SU-DHL-6 (cell line): ENCODE data around the gene RHOG.

Experiments used
- H2AFZ ChIP-seq: fragments of 200-600 bp; sonication (generic); 2 replicates; pipeline ENCODE4 v1.6.1; 2014; ENCODE audit warnings: low read depth, mild to moderate bottlenecking, moderate library complexity, mixed read lengths, antibody characterized with exemption, low read length; ENCODE audit not compliant: severe bottlenecking
- H3F3A ChIP-seq: fragments of 200-600 bp; shearing (Covaris generic); 2 replicates; pipeline ENCODE4 v1.6.0; 2016; ENCODE audit warnings: antibody characterized with exemption, mild to moderate bottlenecking; ENCODE audit not compliant: insufficient read depth
- H3K27ac ChIP-seq: fragments of 200-600 bp; sonication (generic); 2 replicates; pipeline ENCODE4 v1.5.1; 2016; ENCODE audit warnings: low read depth, mild to moderate bottlenecking, low read length, moderate library complexity, mixed read lengths
- H3K27me3 ChIP-seq: fragments of 200-600 bp; sonication (generic), shearing (Covaris generic); 2 replicates; pipeline ENCODE4 v1.6.0; 2014; ENCODE audit warnings: mild to moderate bottlenecking, low read length
- H3K36me3 ChIP-seq: fragments of 200-600 bp; sonication (generic); 2 replicates; pipeline ENCODE4 v1.6.1; 2014; ENCODE audit warnings: mild to moderate bottlenecking, low read length, mixed read lengths
- H3K4me2 ChIP-seq: fragments of 300-600, 200-600 bp; shearing (Covaris generic), sonication (generic); 2 replicates; pipeline ENCODE4 v1.6.0; 2014; ENCODE audit warnings: low read length, low read depth, mild to moderate bottlenecking; ENCODE audit not compliant: poor library complexity, severe bottlenecking
- H3K4me3 ChIP-seq: fragments of 200-600 bp; sonication (generic); 2 replicates; pipeline ENCODE4 v1.5.1; 2014; ENCODE audit warnings: antibody characterized with exemption, low read length, mild to moderate bottlenecking, mixed read lengths; ENCODE audit not compliant: insufficient read depth, poor library complexity, severe bottlenecking
- H3K79me2 ChIP-seq: fragments of 200-600 bp; sonication (generic); 2 replicates; pipeline ENCODE4 v1.6.1; 2014; ENCODE audit warnings: mild to moderate bottlenecking, low read length, moderate library complexity; ENCODE audit not compliant: insufficient read depth
- H3K9ac ChIP-seq: fragments of 200-600 bp; sonication (generic); 2 replicates; pipeline ENCODE4 v1.7.0; 2014; ENCODE audit warnings: mild to moderate bottlenecking, low read length
- H3K9me2 ChIP-seq: fragments of 200-600 bp; sonication (generic); replicated peaks from 2 replicates; pipeline ENCODE4 v1.6.1; 2014; ENCODE audit warnings: low read length; ENCODE audit not compliant: insufficient read depth
- H3K9me3 ChIP-seq: fragments of 200-600 bp; sonication (generic); 2 replicates; pipeline ENCODE4 v1.6.1; 2014; ENCODE audit warnings: low read length, mixed read lengths; ENCODE audit not compliant: insufficient read depth
- H4K20me1 ChIP-seq: fragments of 200-600 bp; sonication (generic); 2 replicates; pipeline ENCODE4 v1.6.1; 2014; ENCODE audit warnings: low read depth, mild to moderate bottlenecking, antibody characterized with exemption, low read length, moderate library complexity, mixed read lengths
- EZH2phosphoT487 ChIP-seq: fragments of 200-600 bp; sonication (generic), shearing (Covaris generic); conservative IDR thresholded peaks from 2 replicates; pipeline ENCODE4 v1.6.1; 2018; ENCODE audit warnings: mild to moderate bottlenecking, antibody characterized with exemption, low read length, moderate library complexity, mixed read lengths
- TF ChIP-seq, protein P1 (sequence below): fragments of 200-600 bp; sonication (generic); IDR thresholded peaks from one replicate; pipeline ENCODE4 v1.5.1; 2017; ENCODE audit warnings: antibody characterized with exemption, mild to moderate bottlenecking, low read length, moderate library complexity; ENCODE audit not compliant: insufficient read depth, poor library complexity, severe bottlenecking

RHOG gene

GRCh38 chr11:3825473-3826154, 15.1 kb downstream of the RHOG start:
- Histone ChIP-seq H3K27ac (no peak overlapping the region), H3K9me2 (no peaks in the 10 kb centered on the region), H3K9me3 (no peaks in the 10 kb centered on the region), H4K20me1 (no peaks in the 10 kb centered on the region), H3F3A (peaks cover 8% of the 10 kb centered on the region; the same call in 1 of the 2 replicates), H3K36me3 (0 out of 2 replicates have a peak, but pooled peaks cover 2% of the 10 kb centered on the region), H3K9ac (no peak overlapping the region), H3K27me3 (no peaks in the 10 kb centered on the region), H3K4me2 (no peak overlapping the region), H3K79me2 (peaks cover 9% of the 10 kb centered on the region; the same call in 1 of the 2 replicates), H2AFZ (no peak overlapping the region), H3K4me3 (no peak overlapping the region)
- no peak for TF ChIP-seq EZH2phosphoT487
- TF ChIP-seq, protein P1, sequence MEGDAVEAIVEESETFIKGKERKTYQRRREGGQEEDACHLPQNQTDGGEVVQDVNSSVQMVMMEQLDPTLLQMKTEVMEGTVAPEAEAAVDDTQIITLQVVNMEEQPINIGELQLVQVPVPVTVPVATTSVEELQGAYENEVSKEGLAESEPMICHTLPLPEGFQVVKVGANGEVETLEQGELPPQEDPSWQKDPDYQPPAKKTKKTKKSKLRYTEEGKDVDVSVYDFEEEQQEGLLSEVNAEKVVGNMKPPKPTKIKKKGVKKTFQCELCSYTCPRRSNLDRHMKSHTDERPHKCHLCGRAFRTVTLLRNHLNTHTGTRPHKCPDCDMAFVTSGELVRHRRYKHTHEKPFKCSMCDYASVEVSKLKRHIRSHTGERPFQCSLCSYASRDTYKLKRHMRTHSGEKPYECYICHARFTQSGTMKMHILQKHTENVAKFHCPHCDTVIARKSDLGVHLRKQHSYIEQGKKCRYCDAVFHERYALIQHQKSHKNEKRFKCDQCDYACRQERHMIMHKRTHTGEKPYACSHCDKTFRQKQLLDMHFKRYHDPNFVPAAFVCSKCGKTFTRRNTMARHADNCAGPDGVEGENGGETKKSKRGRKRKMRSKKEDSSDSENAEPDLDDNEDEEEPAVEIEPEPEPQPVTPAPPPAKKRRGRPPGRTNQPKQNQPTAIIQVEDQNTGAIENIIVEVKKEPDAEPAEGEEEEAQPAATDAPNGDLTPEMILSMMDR: no peak

DNA sequence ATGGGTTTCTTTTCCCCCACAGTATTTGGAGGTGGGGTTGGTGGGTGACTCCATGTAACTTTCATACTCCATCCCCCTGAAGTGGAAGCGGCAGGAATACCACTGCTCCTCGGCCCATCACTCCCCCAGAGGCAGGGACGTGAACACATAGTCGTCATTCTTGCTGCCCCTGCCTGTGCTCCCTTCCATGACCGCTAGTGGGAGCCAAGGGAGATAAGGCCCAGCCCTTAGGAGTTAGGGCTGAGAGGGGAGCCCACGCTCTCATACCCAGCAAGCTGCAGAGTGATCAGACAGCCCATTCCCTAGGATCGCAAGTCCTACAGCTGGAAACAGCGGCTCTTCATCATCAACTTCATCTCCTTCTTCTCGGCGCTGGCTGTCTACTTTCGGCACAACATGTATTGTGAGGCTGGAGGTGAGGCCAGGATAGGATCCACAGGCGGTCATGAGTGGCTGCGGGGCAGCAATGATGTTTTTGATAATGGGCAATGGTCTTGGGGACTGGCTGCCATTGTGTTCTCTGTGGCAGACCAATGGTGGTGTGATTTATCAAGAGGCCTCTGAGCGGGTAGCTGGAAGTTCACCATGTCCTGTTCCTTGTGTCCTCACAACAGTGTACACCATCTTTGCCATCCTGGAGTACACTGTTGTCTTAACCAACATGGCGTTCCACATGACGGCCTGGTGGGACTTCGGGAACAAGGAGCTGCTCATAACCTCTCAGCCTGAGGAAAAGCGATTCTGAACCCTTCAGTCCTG, 15.9 kb downstream of the RHOG start:
- H4K20me1 ChIP-seq: no peaks in the 10 kb centered on the region
- no peaks in the 10 kb centered on the region for H3K27me3 ChIP-seq
- H3K36me3 ChIP-seq: no peaks in the 10 kb centered on the region
- peaks cover 8% of the 10 kb centered on the region; the same call in 1 of the 2 replicates for H3F3A ChIP-seq
- H3K79me2 ChIP-seq: 0 out of 2 replicates have a peak, but pooled peaks cover 4% of the 10 kb centered on the region
- no peak overlapping the region for H3K27ac ChIP-seq
- H3K4me2 ChIP-seq: no peak overlapping the region
- no peak overlapping the region for H2AFZ ChIP-seq
- H3K4me3 ChIP-seq: no peak overlapping the region
- no peak for TF ChIP-seq EZH2phosphoT487
- TF ChIP-seq, protein P1: peak; percentile 93
- no peaks in the 10 kb centered on the region for H3K9me2 ChIP-seq
- H3K9me3 ChIP-seq: no peaks in the 10 kb centered on the region
- H3K9ac ChIP-seq: no peak overlapping the region

DNA sequence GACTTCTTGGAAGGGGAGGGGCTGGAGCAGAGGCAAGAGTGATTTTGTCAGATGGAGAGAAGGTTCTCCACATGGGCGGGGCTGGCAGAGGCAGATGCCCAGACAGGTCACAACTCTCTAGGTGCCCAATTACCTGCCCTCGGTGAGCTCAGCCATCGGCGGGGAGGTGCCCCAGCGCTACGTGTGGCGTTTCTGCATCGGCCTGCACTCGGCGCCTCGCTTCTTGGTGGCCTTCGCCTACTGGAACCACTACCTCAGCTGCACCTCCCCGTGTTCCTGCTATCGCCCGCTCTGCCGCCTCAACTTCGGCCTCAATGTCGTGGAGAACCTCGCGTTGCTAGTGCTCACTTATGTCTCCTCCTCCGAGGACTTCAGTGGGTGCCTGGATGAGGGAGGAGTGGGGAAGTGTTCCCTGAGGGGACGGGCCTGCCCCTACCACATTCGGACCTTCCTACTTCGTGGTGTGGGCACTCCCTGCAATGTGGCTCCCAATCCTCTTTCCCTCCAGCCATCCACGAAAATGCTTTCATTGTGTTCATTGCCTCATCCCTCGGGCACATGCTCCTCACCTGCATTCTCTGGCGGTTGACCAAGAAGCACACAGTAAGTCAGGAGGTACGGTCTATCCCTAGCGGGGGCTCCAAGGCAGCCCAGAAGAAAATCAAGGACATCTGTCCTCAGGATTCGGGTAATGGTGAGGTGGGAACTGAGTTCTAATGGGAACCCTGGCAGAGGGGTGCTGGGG, 16.8 kb downstream of the RHOG start:
- no peaks in the 10 kb centered on the region for H4K20me1 ChIP-seq
- H3K27me3 ChIP-seq: no peaks in the 10 kb centered on the region
- no peak overlapping the region for H3K4me2 ChIP-seq
- no peaks in the 10 kb centered on the region for H3K79me2 ChIP-seq
- TF ChIP-seq, protein P1: no peak
- TF ChIP-seq EZH2phosphoT487: no peak
- H3K9me2 ChIP-seq: no peaks in the 10 kb centered on the region
- no peak overlapping the region for H3K9ac ChIP-seq
- H3K27ac ChIP-seq: no peak overlapping the region
- no peaks in the 10 kb centered on the region for H3K36me3 ChIP-seq
- H3K9me3 ChIP-seq: no peaks in the 10 kb centered on the region
- no peak overlapping the region for H2AFZ ChIP-seq
- peaks cover 8% of the 10 kb centered on the region; the same call in 1 of the 2 replicates for H3F3A ChIP-seq
- H3K4me3 ChIP-seq: no peak overlapping the region
